Trophoblast cell (in vitro differentiated cells and primary cell): ENCODE results near the gene MORN3.

ENCODE experiments used
- DNase-seq, 2 donors: peaks; one replicate each; pipeline ENCODE4 v3.0.0-alpha.2; 2016
- H2AFZ ChIP-seq: 2 replicates; pipeline ENCODE4 v1.6.1; 2013; ENCODE audit warnings: low read length, moderate library complexity, mild to moderate bottlenecking; ENCODE audit not compliant: insufficient read depth, poor library complexity
- H2AK5ac ChIP-seq: 2 replicates; pipeline ENCODE4 v1.6.1; 2013; ENCODE audit warnings: mild to moderate bottlenecking, low read length
- H2BK120ac ChIP-seq: 2 replicates; pipeline ENCODE4 v1.6.1; 2013; ENCODE audit warnings: low read length, mild to moderate bottlenecking, moderate library complexity; ENCODE audit not compliant: insufficient read depth, poor library complexity
- H2BK12ac ChIP-seq: 2 replicates; pipeline ENCODE4 v1.6.1; 2013; ENCODE audit warnings: mild to moderate bottlenecking, low read length, moderate library complexity
- H2BK5ac ChIP-seq: 2 replicates; pipeline ENCODE4 v1.6.1; 2013; ENCODE audit warnings: low read length, low read depth, moderate library complexity, mild to moderate bottlenecking; ENCODE audit not compliant: poor library complexity
- H3K14ac ChIP-seq: 2 replicates; pipeline ENCODE4 v1.6.1; 2013; ENCODE audit warnings: mild to moderate bottlenecking, low read length
- H3K18ac ChIP-seq: 2 replicates; pipeline ENCODE4 v1.6.1; 2013; ENCODE audit warnings: mild to moderate bottlenecking, low read length
- H3K23ac ChIP-seq: 2 replicates; pipeline ENCODE4 v1.6.1; 2013; ENCODE audit warnings: low read length
- H3K27ac ChIP-seq: 2 replicates; pipeline ENCODE4 v1.5.1; 2013; ENCODE audit warnings: low read depth, mild to moderate bottlenecking, inconsistent platforms, low read length, moderate library complexity
- H3K27me3 ChIP-seq: 2 replicates; pipeline ENCODE4 v1.6.1; 2013; ENCODE audit warnings: inconsistent platforms, mild to moderate bottlenecking, low read length, moderate library complexity; ENCODE audit not compliant: insufficient read depth
- H3K36me3 ChIP-seq, 2 experiments: 1 replicate in 1 of 2; 2 replicates in 1 of 2; pipeline ENCODE4 v1.6.1; 2013; ENCODE audit warnings: low read length in 2 of 2, mild to moderate bottlenecking in 2 of 2, moderate library complexity in 1 of 2; ENCODE audit not compliant: insufficient read depth in 2 of 2, control insufficient read depth in 1 of 2
- H3K4ac ChIP-seq: 2 replicates; pipeline ENCODE4 v1.6.1; 2013; ENCODE audit warnings: low read depth, mild to moderate bottlenecking, low read length, moderate library complexity
- H3K4me1 ChIP-seq, 2 experiments: 1 replicate in 1 of 2; 2 replicates in 1 of 2; pipeline ENCODE4 v1.6.1; 2013; ENCODE audit warnings: low read length in 2 of 2, mild to moderate bottlenecking in 2 of 2, moderate library complexity in 1 of 2; ENCODE audit not compliant: insufficient read depth in 2 of 2, control insufficient read depth in 1 of 2
- H3K4me2 ChIP-seq: 2 replicates; pipeline ENCODE4 v1.6.1; 2013; ENCODE audit warnings: inconsistent platforms, mild to moderate bottlenecking, low read length, moderate library complexity
- H3K4me3 ChIP-seq: 2 replicates; pipeline ENCODE4 v1.5.1; 2013; ENCODE audit warnings: mild to moderate bottlenecking, low read depth, low read length, inconsistent platforms
- H3K79me1 ChIP-seq: one replicate; pipeline ENCODE4 v1.6.1; 2013; ENCODE audit warnings: low read length
- H3K79me2 ChIP-seq: 2 replicates; pipeline ENCODE4 v1.6.1; 2013; ENCODE audit warnings: low read length, mild to moderate bottlenecking; ENCODE audit not compliant: control insufficient read depth, insufficient read depth, poor library complexity
- H3K9ac ChIP-seq: 2 replicates; pipeline ENCODE4 v1.6.1; 2013; ENCODE audit warnings: mild to moderate bottlenecking, low read length
- H3K9me3 ChIP-seq: 2 replicates; pipeline ENCODE4 v1.6.1; 2013; ENCODE audit warnings: low read depth, mild to moderate bottlenecking, control low read depth, inconsistent platforms, low read length; ENCODE audit not compliant: insufficient read depth
- H4K12ac ChIP-seq: 2 replicates; pipeline ENCODE4 v1.6.1; 2013; ENCODE audit warnings: low read depth, mild to moderate bottlenecking, low read length, moderate library complexity
- H4K8ac ChIP-seq: 2 replicates; pipeline ENCODE4 v1.6.1; 2013; ENCODE audit warnings: low read depth, mild to moderate bottlenecking, low read length, moderate library complexity
- H4K91ac ChIP-seq: one replicate; pipeline ENCODE4 v1.6.1; 2013; ENCODE audit warnings: low read depth, mild to moderate bottlenecking, low read length, moderate library complexity
- WGBS: extraction: QIAGEN DNeasy Blood & Tissue Kit; methylation state at CpG from one replicate; pipeline ENCODE4 v1.1.7; 2013; ENCODE audit warnings: missing lambda C conversion rate; ENCODE audit not compliant: insufficient read length, insufficient coverage; ENCODE audit errors: extremely low coverage; 5-methylcytosine and 5-hydroxymethylcytosine counted together

MORN3 gene

GRCh38 chr12:121656122-121656521, 13.3 kb downstream of the MORN3 start:
- H3K79me2 ChIP-seq: no peaks in the 10 kb centered on the region
- no peak overlapping the region for H3K14ac ChIP-seq
- no peak overlapping the region for H2BK12ac ChIP-seq
- H4K8ac ChIP-seq: no peak overlapping the region
- H3K36me3 ChIP-seq: no peaks in the 10 kb centered on the region
- DNase-seq: no peak
- no peaks in the 10 kb centered on the region for H3K9me3 ChIP-seq
- no peak overlapping the region for H4K91ac ChIP-seq
- no peak overlapping the region for H3K18ac ChIP-seq
- no peak overlapping the region for H3K4ac ChIP-seq
- no peak overlapping the region for H3K4me2 ChIP-seq
- H2BK120ac ChIP-seq: no peak overlapping the region
- peaks cover 4% of the 10 kb centered on the region for H3K79me1 ChIP-seq
- no peak overlapping the region for H2AFZ ChIP-seq
- no peaks in the 10 kb centered on the region for H3K27me3 ChIP-seq
- H3K4me1 ChIP-seq: peaks cover 9 to 11% of the 10 kb centered on the region in 2 experiments
- no peak overlapping the region for H3K4me3 ChIP-seq
- WGBS: no CpG with 5 or more reads among the region's 2 CpGs
- H3K23ac ChIP-seq: no peak overlapping the region
- H4K12ac ChIP-seq: no peak overlapping the region
- H2BK5ac ChIP-seq: no peak overlapping the region
- H3K9ac ChIP-seq: no peak overlapping the region
- no peak overlapping the region for H3K27ac ChIP-seq
- H2AK5ac ChIP-seq: no peak overlapping the region

DNA sequence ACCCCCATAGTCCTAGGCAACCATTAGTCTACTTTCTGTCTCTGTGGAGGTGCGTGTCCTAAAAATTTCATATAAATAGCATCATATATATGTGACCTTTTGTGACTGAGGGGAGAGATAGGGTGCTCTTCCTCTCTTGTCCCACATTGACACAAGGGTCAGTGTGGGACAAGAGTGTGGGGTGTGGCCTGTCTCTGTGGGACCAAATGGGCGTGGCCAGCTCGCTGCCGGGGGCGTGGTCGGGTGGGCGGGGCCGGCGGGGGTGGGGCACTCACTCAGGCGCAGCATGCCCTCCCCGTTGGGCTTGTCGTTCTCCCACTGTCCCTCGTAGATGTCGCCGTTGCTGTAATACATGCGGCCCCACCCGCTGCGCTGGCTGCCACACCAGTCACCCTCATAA, 15.5 kb downstream of the MORN3 start:
- Histone ChIP-seq H3K4me1 (peaks cover 5 to 6% of the 10 kb centered on the region in 2 experiments), H2BK12ac (no peak overlapping the region), H4K8ac (no peak overlapping the region), H3K79me1 (peaks cover 4% of the 10 kb centered on the region), H3K27me3 (no peaks in the 10 kb centered on the region), H3K27ac (no peak overlapping the region), H2AFZ (no peak overlapping the region), H3K4ac (no peak overlapping the region), H3K4me2 (no peak overlapping the region), H2BK120ac (no peak overlapping the region), H2BK5ac (no peak overlapping the region), H3K18ac (no peak overlapping the region), H4K91ac (no peak overlapping the region), H3K4me3 (no peak overlapping the region), H3K9ac (no peak overlapping the region), H3K36me3 (peaks cover 0 to 2% of the 10 kb centered on the region in 2 experiments), H2AK5ac (no peak overlapping the region), H3K79me2 (no peaks in the 10 kb centered on the region), H3K9me3 (no peaks in the 10 kb centered on the region), H4K12ac (no peak overlapping the region), H3K14ac (no peak overlapping the region), H3K23ac (no peak overlapping the region)
- no peak for DNase-seq
- no CpG with 5 or more reads among the region's 18 CpGs for WGBS

DNA sequence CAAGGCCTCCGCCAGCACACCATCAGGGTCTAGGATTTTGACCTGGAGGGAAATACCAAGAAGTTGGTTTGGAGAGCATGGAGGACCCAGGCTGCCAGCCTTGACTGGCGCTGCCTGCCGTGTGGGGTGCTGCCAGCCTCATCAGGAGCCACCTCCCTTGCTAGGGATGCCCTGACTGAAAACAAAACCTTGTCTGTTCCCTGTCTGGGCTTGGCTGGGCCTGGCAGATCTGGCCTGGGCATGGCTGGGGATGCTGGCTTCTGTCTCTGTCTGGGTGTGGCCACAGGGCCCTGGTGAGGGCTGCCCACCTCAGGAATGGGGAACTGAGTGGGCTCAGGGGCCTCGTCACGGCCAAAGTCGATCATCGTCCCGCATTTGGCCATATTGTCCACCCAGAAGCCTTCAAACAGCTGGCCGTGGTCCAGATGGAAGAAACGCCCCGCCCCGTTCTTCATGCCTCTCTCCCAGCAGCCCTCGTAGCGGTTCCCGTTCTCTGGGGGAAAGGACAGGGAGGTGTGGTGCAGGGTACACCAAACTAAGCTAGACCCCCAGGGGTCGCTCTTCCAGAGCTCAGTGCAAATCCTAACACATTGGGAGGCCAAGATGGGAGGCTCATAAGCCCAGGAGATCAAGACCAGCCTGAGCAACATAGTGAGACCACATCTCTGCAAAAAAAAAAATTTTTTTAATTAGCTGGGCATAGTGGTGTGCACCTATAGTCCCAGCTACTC, 16.5 kb downstream of the MORN3 start:
- no peak overlapping the region for H4K91ac ChIP-seq

GRCh38 chr12:121651320-121651719, 18.1 kb downstream of the MORN3 start:
- no peaks in the 10 kb centered on the region for H3K9me3 ChIP-seq
- no peak overlapping the region for H2BK120ac ChIP-seq
- H3K27ac ChIP-seq: no peak overlapping the region
- H2AFZ ChIP-seq: no peak overlapping the region
- peaks cover 0 to 2% of the 10 kb centered on the region in 2 experiments for H3K36me3 ChIP-seq
- H3K9ac ChIP-seq: no peak overlapping the region
- H3K14ac ChIP-seq: no peak overlapping the region
- H4K12ac ChIP-seq: no peak overlapping the region
- no peak overlapping the region for H2BK5ac ChIP-seq
- no peaks in the 10 kb centered on the region for H3K79me2 ChIP-seq
- H2AK5ac ChIP-seq: no peak overlapping the region
- no peaks in the 10 kb centered on the region for H3K79me1 ChIP-seq
- H4K8ac ChIP-seq: no peak overlapping the region
- WGBS: no CpG with 5 or more reads among the region's 8 CpGs
- H3K23ac ChIP-seq: no peak overlapping the region
- no peak overlapping the region for H2BK12ac ChIP-seq
- DNase-seq: no peak
- H4K91ac ChIP-seq: no peak overlapping the region
- H3K4me1 ChIP-seq: no peaks in the 10 kb centered on the region
- no peak overlapping the region for H3K4me2 ChIP-seq
- no peaks in the 10 kb centered on the region for H3K27me3 ChIP-seq
- H3K4me3 ChIP-seq: no peak overlapping the region
- no peak overlapping the region for H3K18ac ChIP-seq
- H3K4ac ChIP-seq: no peak overlapping the region

More for the DNA sequence above, 16.5 kb downstream of the MORN3 start:
- H3K14ac ChIP-seq: no peak overlapping the region
- H3K9me3 ChIP-seq: no peaks in the 10 kb centered on the region
- H3K79me1 ChIP-seq: no peaks in the 10 kb centered on the region
- no peaks in the 10 kb centered on the region for H3K27me3 ChIP-seq
- H2BK120ac ChIP-seq: no peak overlapping the region
- no peak overlapping the region for H2AFZ ChIP-seq
- peak in 1 of 2 donors; percentile 11 for DNase-seq
- no peak overlapping the region for H3K27ac ChIP-seq
- H3K4ac ChIP-seq: no peak overlapping the region
- no peak overlapping the region for H4K8ac ChIP-seq
- H2BK5ac ChIP-seq: no peak overlapping the region
- H4K12ac ChIP-seq: no peak overlapping the region
- H3K4me2 ChIP-seq: no peak overlapping the region
- H2AK5ac ChIP-seq: no peak overlapping the region
- H3K36me3 ChIP-seq: peaks cover 0 to 2% of the 10 kb centered on the region in 2 experiments
- H3K79me2 ChIP-seq: no peaks in the 10 kb centered on the region
- H3K9ac ChIP-seq: no peak overlapping the region
- no peak overlapping the region for H3K23ac ChIP-seq
- H3K18ac ChIP-seq: no peak overlapping the region
- no peaks in the 10 kb centered on the region for H3K4me1 ChIP-seq
- H2BK12ac ChIP-seq: no peak overlapping the region
- H3K4me3 ChIP-seq: no peak overlapping the region
- no CpG with 5 or more reads among the region's 16 CpGs for WGBS
